A549 (cell line): Measurements from ENCODE around the gene KIFC3.

Experiments
- CEBPB ChIP-seq, 2 experiments: fragments of >200 bp in 1 of 2; sonication (Bioruptor Twin) in 1 of 2; formaldehyde crosslinking in 1 of 2; IDR thresholded peaks; 2 replicates each; pipeline ENCODE4 v1.6.1; 2012 to 2016
- CTCF ChIP-seq: fragments of >200 bp; sonication (Bioruptor Twin); formaldehyde crosslinking; IDR thresholded peaks from 3 replicates; pipeline ENCODE4 v1.5.1; 2016
- PBX3 ChIP-seq: IDR thresholded peaks from 2 replicates; pipeline ENCODE4 v1.6.1; 2012
- PHF8 ChIP-seq: fragments of 200-600 bp; sonication (generic); IDR thresholded peaks from 2 replicates; pipeline ENCODE4 v1.6.1; 2016; ENCODE audit warnings: low read depth, mild to moderate bottlenecking, antibody characterized with exemption, moderate library complexity, borderline replicate concordance
- RFX5 ChIP-seq: fragments of 450-650 bp; IDR thresholded peaks from 2 replicates; pipeline ENCODE4 v1.7.1; 2014; ENCODE audit warnings: antibody characterized with exemption, mild to moderate bottlenecking, moderate library complexity
- TFCP2L1 ChIP-seq: fragments of 250-450 bp; sonication (Bioruptor Pico); IDR thresholded peaks from 2 replicates; pipeline ENCODE4 v1.5.0; 2021; ENCODE audit warnings: mild to moderate bottlenecking

- TF ChIP-seq RFX5 (no peak), CTCF (no peak), TFCP2L1 (no peak), PBX3 (no peak), CEBPB (IDR thresholded peaks at IDR 0.05) (no peak), PHF8 (no peak)
Observed at GRCh38 chr16:57781741-57782606, 20.3 kb downstream of the KIFC3 start.
